ENCODE data around the gene JADE2. TPM values are rescaled to one million over a fixed set of nuclear protein-coding genes. Genes with fewer than 3 reads are reported as not detected.

JADE2 gene
- total RNA-seq, 1 experiment from 2014 or later, result 138 TPM

- CTCF ChIA-PET, result interaction anchor here (0.6 to 5.2 kb wide), 21 partner anchors 10 to 225 kb away, joined by 3 to 42 read pairs (median 6); partner anchors contain the start of gene CDKN2AIPNL
- POLR2A ChIA-PET, result interaction anchor here (0.7 to 8.3 kb wide), 30 partner anchors 16 to 378 kb away, joined by 3 to 300 read pairs (median 4); partner anchors contain the start of genes CDKL3, CDKN2AIPNL, PPP2CA and SEC24A
- DNase-seq (ENCODE audit: unreplicated experiment), result peak; percentile 84
- H3K36me3 Mint-ChIP-seq (ENCODE audit: insufficient read depth, unreplicated experiment), result peaks cover 18% of the 10 kb centered on the region
- H3K27ac Mint-ChIP-seq (ENCODE audit: low read depth, unreplicated experiment), result peak overlapping the region; percentile 88
- no peak for TF ChIP-seq CTCF (IDR thresholded peaks at IDR 0.05; ENCODE audit: unreplicated experiment)
- no peaks in the 10 kb centered on the region for H3K27me3 Mint-ChIP-seq (ENCODE audit: insufficient read depth, unreplicated experiment)
- no peaks in the 10 kb centered on the region for H3K9me3 Mint-ChIP-seq (ENCODE audit: unreplicated experiment)
- BruUV-seq (replicated peaks), result TSS peak; percentile 27
- H3K4me1 Mint-ChIP-seq (ENCODE audit: insufficient read depth, unreplicated experiment), result peaks cover 39% of the 10 kb centered on the region
- H3K4me3 Mint-ChIP-seq (ENCODE audit: unreplicated experiment), result peak overlapping the region; percentile 91
- intact Hi-C loops (cut with micrococcal nuclease), result loop anchor here (1.0 to 5.0 kb wide), 5 partner anchors 19 to 223 kb away; partner anchors contain the start of genes CAMLG and UBE2B
Observed at GRCh38 chr5:134525683-134526482, 413 bp downstream of the JADE2 start.

- Mint-ChIP-seq H3K4me1 (ENCODE audit: insufficient read depth, unreplicated experiment) (peaks cover 45% of the 10 kb centered on the region), H3K9me3 (ENCODE audit: unreplicated experiment) (no peaks in the 10 kb centered on the region), H3K27ac (ENCODE audit: low read depth, unreplicated experiment) (peak overlapping the region; percentile 88), H3K27me3 (ENCODE audit: insufficient read depth, unreplicated experiment) (no peaks in the 10 kb centered on the region), H3K36me3 (ENCODE audit: insufficient read depth, unreplicated experiment) (peaks cover 23% of the 10 kb centered on the region), H3K4me3 (ENCODE audit: unreplicated experiment) (peak overlapping the region; percentile 91)
- DNase-seq (ENCODE audit: unreplicated experiment), result peak; percentile 86
- BruUV-seq (replicated peaks), result no TSS peak
- TF ChIP-seq CTCF (IDR thresholded peaks at IDR 0.05; ENCODE audit: unreplicated experiment), result peak; percentile 49
- POLR2A ChIA-PET, result interaction anchor here (0.7 to 8.3 kb wide), 33 partner anchors 10 to 377 kb away, joined by 3 to 300 read pairs (median 5); partner anchors contain the start of genes CDKL3, CDKN2AIPNL, PPP2CA and SEC24A
- CTCF ChIA-PET, result interaction anchor here (0.6 to 5.2 kb wide), 33 partner anchors 9 to 226 kb away, joined by 3 to 42 read pairs (median 4); partner anchors contain the start of gene CDKN2AIPNL
- intact Hi-C loops (cut with micrococcal nuclease), result loop anchor here (1.0 to 5.0 kb wide), 7 partner anchors 26 to 224 kb away; partner anchors contain the start of genes CAMLG and UBE2B
Observed at GRCh38 chr5:134526483-134527155, 1.1 kb downstream of the JADE2 start.

GRCh38 chr5:134527156-134527960 lies 1.9 kb downstream of the JADE2 start:
- ChIA-PET POLR2A (interaction anchor here (0.5 to 8.3 kb wide), 32 partner anchors 9 to 350 kb away, joined by 3 to 300 read pairs (median 5); partner anchors contain the start of genes CAMLG, CDKL3, CDKN2AIPNL and SEC24A), CTCF (interaction anchor here (0.5 to 4.6 kb wide), 49 partner anchors 8 to 1028 kb away, joined by 3 to 32 read pairs (median 3); partner anchors contain the start of gene CDKN2AIPNL)
- Mint-ChIP-seq H3K9me3 (ENCODE audit: unreplicated experiment) (no peaks in the 10 kb centered on the region), H3K36me3 (ENCODE audit: insufficient read depth, unreplicated experiment) (peaks cover 30% of the 10 kb centered on the region), H3K4me3 (ENCODE audit: unreplicated experiment) (peak overlapping the region; percentile 91), H3K4me1 (ENCODE audit: insufficient read depth, unreplicated experiment) (peaks cover 50% of the 10 kb centered on the region), H3K27me3 (ENCODE audit: insufficient read depth, unreplicated experiment) (no peaks in the 10 kb centered on the region), H3K27ac (ENCODE audit: low read depth, unreplicated experiment) (peak overlapping the region; percentile 49)
- intact Hi-C loops (cut with micrococcal nuclease), result loop anchor here (1.0 to 5.0 kb wide), 5 partner anchors 25 to 225 kb away; partner anchors contain the start of gene CAMLG
- no TSS peak for BruUV-seq (replicated peaks)
- DNase-seq (ENCODE audit: unreplicated experiment), result peak; percentile 93
- peak; percentile 94 for TF ChIP-seq CTCF (IDR thresholded peaks at IDR 0.05; ENCODE audit: unreplicated experiment)

Measured in MCF 10A (cell line).